Iris pigment epithelial cell (primary cell): ENCODE results near the gene NR1D1.

Experiments
- DNase-seq: peaks from one replicate; pipeline ENCODE4 v3.0.0-alpha.2; 2011; ENCODE audit warnings: low read depth

NR1D1 gene

GRCh38 chr17:40097087-40097486, 3.3 kb downstream of the NR1D1 start:
- no peak for DNase-seq

GRCh38 chr17:40095944-40096791, 4.2 kb downstream of the NR1D1 start:
- DNase-seq: no peak

- no peak for DNase-seq
These were observed 4.9 kb downstream of the NR1D1 start for GRCh38 chr17:40095351-40095943.

DNA sequence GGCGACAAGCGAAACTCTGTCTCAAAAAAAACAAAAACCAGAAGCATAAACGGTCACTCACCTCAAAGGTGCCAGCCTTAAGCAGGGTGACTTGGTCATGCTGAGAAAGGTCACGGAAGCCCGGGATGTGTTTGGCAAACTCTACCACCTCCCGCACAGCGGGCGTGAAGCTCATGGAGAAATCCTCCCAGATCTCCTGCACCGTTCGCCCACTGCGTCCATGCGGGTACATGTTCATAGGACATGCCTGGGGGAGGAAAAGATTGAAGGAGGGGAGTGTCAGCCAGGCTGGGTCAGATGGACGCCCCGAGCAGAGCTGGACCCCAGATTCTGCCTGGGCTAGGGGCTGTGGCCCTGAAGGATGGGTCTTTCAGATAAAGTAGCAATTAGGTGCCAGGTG, 5.5 kb downstream of the NR1D1 start:
- no peak for DNase-seq

GRCh38 chr17:40093580-40094201, 6.7 kb downstream of the NR1D1 start:
- no peak for DNase-seq

DNA sequence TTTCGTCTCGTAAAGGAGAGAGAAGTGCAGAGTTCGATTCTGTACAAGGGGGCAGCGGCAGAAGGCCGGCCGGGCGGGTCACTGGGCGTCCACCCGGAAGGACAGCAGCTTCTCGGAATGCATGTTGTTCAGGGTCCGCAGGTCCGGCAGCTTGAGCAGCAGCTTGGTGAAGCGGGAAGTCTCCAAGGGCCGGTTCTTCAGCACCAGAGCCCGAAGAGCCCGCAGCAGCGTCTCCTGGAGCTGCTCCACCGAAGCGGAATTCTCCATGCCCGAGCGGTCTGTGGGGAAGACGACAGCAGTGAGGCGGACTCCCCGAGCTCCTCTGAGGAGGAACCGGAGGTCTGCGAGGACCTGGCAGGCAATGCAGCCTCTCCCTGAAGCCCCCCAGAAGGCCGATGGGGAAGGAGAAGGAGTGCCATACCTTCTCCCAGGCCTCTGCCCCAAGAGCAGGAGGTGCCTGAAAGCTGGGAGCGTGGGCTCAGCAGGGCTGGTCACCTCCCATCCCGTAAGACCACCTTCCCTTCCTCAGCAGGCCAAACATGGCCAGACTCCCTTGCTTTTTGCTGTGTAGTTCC, 7.3 kb downstream of the NR1D1 start:
- DNase-seq: no peak

- DNase-seq: no peak
These were observed 7.8 kb downstream of the NR1D1 start for GRCh38 chr17:40092581-40092980.

- DNase-seq: no peak
These were observed 8.5 kb downstream of the NR1D1 start for GRCh38 chr17:40091691-40092397.

DNA sequence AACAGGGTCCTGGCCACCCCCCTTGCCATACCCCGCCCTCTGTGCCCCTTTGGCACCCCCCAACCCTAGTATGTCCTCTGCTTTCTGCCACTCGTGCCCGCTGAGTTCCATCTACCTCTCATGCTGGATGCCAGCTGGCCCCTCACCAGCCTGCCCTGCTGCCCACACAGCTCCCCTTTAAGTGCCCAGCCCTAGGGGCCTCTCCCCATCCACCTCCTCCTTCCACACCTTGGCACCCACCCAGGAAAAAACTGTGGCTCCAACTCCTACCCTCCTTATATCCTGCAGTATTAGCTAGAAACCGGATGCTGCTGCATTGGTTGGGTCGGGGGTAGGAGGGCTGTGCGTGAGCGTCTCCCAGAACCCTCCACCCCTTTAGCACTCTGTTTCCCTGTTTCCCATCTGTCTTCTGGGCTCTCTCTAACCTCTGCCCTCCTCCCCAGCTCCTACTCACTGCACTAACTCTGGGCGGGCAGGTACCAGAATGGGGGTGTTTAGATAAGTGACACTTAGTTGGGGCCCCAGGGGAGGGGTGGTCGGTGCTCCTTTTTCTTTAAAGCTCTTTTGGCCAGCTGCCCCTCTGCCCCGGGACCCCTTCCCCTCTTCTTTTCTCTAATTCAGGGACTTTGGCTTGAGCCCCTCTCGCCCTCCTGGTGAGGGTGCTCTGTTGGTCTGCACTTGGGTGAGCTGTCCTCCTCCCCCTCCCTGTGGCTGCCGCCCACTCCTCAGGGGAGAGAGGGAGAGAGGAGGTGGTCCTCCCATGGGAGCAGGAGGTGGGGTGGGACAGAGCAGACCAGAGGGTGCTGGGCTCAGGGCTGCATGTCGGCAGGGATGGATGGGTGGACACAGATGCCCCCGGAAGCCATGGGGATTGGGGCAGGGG, 9.9 kb downstream of the NR1D1 start:
- no peak for DNase-seq

DNA sequence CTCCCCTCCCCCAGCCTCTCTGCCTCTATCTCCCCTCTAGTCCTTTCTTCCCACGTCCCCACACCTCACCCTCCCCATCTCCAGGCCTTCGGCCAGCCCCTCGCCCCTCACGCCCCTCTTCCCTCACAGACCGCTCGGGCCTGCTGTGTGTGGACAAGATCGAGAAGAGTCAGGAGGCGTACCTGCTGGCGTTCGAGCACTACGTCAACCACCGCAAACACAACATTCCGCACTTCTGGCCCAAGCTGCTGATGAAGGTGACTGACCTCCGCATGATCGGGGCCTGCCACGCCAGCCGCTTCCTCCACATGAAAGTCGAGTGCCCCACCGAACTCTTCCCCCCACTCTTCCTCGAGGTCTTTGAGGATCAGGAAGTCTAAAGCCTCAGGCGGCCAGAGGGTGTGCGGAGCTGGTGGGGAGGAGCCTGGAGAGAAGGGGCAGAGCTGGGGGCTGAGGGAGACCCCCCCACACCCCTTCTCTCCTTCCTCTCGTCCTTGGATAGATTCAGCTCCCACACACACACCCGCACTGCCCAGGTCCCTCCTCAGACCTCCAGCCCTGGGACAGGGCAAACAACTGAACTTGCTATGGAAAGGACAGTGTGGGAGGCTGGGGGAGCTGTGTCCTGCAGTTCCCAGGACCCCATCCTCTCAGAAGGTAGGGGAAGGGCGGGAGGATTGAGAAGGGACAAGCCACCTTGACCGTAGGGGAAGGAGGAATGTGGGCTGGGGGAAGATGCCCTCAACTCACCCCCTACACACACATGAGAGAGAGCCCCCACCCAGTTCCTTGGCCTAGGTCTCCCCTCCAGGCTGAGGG, 11.1 kb downstream of the NR1D1 start:
- no peak for DNase-seq

DNA sequence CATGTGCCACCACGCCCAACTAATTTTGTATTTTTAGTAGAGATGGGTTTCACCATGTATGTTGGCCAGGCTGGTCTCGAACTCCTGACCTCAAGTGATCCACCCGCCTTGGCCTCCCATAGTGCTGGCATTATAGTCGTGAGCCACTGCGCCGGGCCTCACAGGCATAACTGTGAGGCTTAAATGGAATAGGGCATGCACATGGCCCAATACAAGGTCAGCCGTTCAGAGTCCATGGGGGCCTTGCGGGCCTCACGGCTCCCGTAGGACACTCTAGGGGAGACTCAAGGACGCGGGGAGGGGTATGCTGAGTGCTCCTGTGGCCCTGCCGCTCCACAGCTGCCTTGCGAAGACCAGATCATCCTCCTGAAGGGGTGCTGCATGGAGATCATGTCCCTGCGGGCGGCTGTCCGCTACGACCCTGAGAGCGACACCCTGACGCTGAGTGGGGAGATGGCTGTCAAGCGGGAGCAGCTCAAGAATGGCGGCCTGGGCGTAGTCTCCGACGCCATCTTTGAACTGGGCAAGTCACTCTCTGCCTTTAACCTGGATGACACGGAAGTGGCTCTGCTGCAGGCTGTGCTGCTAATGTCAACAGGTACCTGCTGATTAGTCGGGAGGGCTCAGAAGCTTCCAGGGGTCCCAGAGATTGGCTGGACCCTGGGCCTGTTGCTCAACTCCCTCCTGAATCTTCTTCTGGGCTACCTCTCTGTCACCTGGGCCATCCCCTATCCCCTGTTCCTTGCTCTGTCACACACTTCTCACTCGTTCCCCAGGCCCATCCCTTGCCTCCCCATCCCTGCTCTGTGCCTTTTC, 12.3 kb downstream of the NR1D1 start:
- no peak for DNase-seq

DNA sequence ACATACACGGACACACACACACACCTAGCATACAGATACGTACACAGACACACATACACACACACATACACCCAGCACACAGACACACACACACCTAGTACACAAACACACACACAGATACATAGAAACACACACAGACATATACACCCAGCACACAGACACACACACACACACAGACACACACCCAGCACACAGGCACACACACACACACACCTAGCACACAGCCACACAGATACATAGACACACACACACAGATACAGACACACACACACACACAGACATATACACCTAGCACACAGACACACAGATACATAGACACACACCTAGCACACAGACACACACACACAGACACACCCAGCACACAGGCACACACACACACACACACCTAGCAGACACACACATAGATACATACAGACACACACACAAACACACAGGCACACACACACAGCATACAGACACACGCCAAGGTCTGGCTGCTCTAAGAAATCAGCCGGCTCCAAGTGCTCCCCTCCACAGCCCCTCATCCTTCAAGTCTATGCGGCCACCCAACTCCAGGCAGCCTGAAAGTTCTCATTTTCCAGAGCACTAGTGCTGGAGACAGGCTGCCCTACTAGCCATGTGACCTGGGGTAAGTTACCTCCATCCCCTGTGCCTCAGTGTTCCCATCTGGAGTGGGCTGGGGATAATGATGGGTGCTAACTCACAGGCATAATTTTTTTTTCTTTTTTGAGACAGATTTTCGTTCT, 13.2 kb downstream of the NR1D1 start:
- DNase-seq: no peak

- no peak for DNase-seq
These were observed 14.0 kb downstream of the NR1D1 start for GRCh38 chr17:40086150-40087044.

GRCh38 chr17:40084477-40084876, 15.9 kb downstream of the NR1D1 start:
- DNase-seq: no peak

- DNase-seq: no peak
These were observed 20.8 kb downstream of the NR1D1 start for GRCh38 chr17:40079545-40079944.

DNA sequence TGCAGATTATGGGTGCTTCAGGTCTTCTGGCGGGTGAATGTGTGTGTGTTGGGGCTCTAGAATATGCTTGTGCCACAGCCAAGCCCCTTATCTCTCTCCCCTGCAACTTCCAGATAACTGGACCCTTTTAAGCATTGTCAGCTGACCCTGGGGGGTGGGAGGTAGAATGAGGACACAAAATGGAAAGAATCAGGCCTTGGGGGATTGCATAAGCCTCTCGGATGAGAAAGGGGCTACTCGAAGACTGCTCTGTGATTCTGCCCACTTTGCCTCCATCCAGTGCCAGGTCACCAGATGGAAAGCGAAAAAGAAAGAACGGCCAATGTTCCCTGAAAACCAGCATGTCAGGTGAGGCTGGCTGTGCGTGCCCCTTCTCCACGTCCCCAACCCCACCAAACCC, 23.8 kb downstream of the NR1D1 start:
- DNase-seq: no peak

DNA sequence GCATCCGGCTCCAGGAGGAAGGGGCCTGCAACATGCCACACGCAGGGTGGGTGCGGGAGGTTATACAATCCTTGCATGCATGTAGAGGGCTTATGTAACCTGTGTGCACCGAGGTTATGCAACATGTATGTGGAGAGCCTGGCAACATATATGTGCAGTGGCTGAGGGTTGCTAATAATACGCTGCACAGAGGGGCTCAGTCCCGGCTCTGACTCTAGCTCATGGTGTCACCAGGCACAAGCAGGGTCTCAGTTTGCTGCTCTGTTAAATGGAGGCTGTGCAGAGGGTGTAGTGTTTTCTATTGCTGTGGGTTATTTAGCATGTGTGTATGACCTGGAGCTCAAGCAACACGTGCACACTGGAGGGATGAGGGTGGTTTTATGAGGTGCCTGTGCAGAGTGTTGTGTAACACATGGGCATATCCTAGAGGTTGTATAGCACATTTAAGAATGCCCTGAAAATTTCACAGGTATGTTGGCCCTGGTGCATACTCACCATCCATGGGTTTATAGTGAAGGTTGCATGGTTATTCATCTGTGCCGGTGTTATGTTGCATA, 24.4 kb downstream of the NR1D1 start:
- no peak for DNase-seq
